ENCODE measurements around the gene ZNF688. TPM values are rescaled to one million over a fixed set of nuclear protein-coding genes. Genes with fewer than 3 reads are reported as not detected.
A peak's percentile ranks its signal among the peaks of the same experiment; 100 is the strongest.

Gene ZNF688
- total RNA-seq, 1 experiment from 2014 or later, result 5.5 TPM

- ATAC-seq, result peak; percentile 4
- CTCF ChIA-PET, result interaction anchor here (0.8 to 1.2 kb wide), 2 partner anchors 22 to 105 kb away, joined by 4 to 8 read pairs; partner anchors contain the start of gene DCTPP1
- H3F3A ChIP-seq (ENCODE audit: low read length, unreplicated experiment), result no peaks in the 10 kb centered on the region
Observed at GRCh38 chr16:30535106-30535776, 36.3 kb downstream of the ZNF688 start.

GRCh38 chr16:30534368-30535105 is 37.0 kb downstream of the ZNF688 start, which contains the start of gene ZNF747:
ZNF747 (minus strand) TSS chr16:30534858; CDS start chr16:30534679, 179 bp downstream.
- peak within 1 kb of the TSS; percentile 95 for H3K9ac ChIP-seq (ENCODE audit: low read length)
- peak within 1 kb of the TSS; percentile 64 for H3K27ac ChIP-seq (ENCODE audit: low read length)
- H3F3A ChIP-seq (ENCODE audit: low read length, unreplicated experiment), result no peaks in the 10 kb centered on the region
- DNase-seq (peak; percentile 82), ATAC-seq (peak; percentile 80)
- peak within 1 kb of the TSS; percentile 97 for H3K4me2 ChIP-seq (ENCODE audit: low read length)
- intact Hi-C loops (cut with micrococcal nuclease), result loop anchor here (1.0 kb wide), 1 partner anchor 24 kb away; the partner anchor contains the start of gene ZNF764
- POLR2A ChIA-PET (ENCODE audit: unreplicated experiment), result interaction anchor here (0.8 kb wide), 1 partner anchor 35 kb away, joined by 4 read pairs; no protein-coding TSS in a partner anchor
- TF ChIP-seq EZH2 (IDR thresholded peaks at IDR 0.05; ENCODE audit: low read length, unreplicated experiment), result no peak
- no peak for TF ChIP-seq EZH2phosphoT487 (IDR thresholded peaks at IDR 0.05; ENCODE audit: borderline replicate concordance, low read length)
- no peak for TF ChIP-seq CTCF (conservative IDR thresholded peaks at IDR 0.05; ENCODE audit: low read depth, low read length)
- no peaks in the 10 kb centered on the region for H4K20me1 ChIP-seq (ENCODE audit: low read length)
- peaks cover 15% of the 10 kb centered on the region for H3K4me1 ChIP-seq (ENCODE audit: insufficient read depth, low read length)
- peak within 1 kb of the TSS; percentile 91 for H2AFZ ChIP-seq (ENCODE audit: low read length)
- peak within 1 kb of the TSS; percentile 73 for H3K4me3 ChIP-seq (ENCODE audit: low read length)
- no peaks in the 10 kb centered on the region for H3K9me3 ChIP-seq (ENCODE audit: low read length)
- H3K79me2 ChIP-seq (ENCODE audit: low read length), result peaks cover 29% of the 10 kb centered on the region
- H3K9me2 ChIP-seq (replicated peaks; ENCODE audit: low read length), result no peaks in the 10 kb centered on the region
- H3K27me3 ChIP-seq (ENCODE audit: low read length), result no peaks in the 10 kb centered on the region
- CTCF ChIA-PET, result interaction anchor here (0.7 to 1.2 kb wide), 2 partner anchors 76 to 105 kb away, joined by 4 to 7 read pairs; partner anchors contain the start of gene DCTPP1
- H3K36me3 ChIP-seq (ENCODE audit: low read depth, low read length), result no peaks in the 10 kb centered on the region
- TSS peak; percentile 36 for BruUV-seq (replicated peaks)

More at GRCh38 chr16:30535106-30535776, 36.3 kb downstream of the ZNF688 start:
- peaks cover 29% of the 10 kb centered on the region for H3K79me2 ChIP-seq (ENCODE audit: low read length)
- DNase-seq, result peak; percentile 19
- H3K36me3 ChIP-seq (ENCODE audit: low read depth, low read length), result no peaks in the 10 kb centered on the region
- intact Hi-C loops (cut with micrococcal nuclease), result loop anchor here (1.0 kb wide), 1 partner anchor 23 kb away; the partner anchor contains the start of gene ZNF764
- no peaks in the 10 kb centered on the region for H4K20me1 ChIP-seq (ENCODE audit: low read length)
- TF ChIP-seq EZH2 (IDR thresholded peaks at IDR 0.05; ENCODE audit: low read length, unreplicated experiment) (no peak), CTCF (conservative IDR thresholded peaks at IDR 0.05; ENCODE audit: low read depth, low read length) (no peak), EZH2phosphoT487 (IDR thresholded peaks at IDR 0.05; ENCODE audit: borderline replicate concordance, low read length) (no peak)
- H3K4me3 ChIP-seq (ENCODE audit: low read length), result peak overlapping the region; percentile 73
- H3K9ac ChIP-seq (ENCODE audit: low read length), result peak overlapping the region; percentile 95
- peak overlapping the region; percentile 91 for H2AFZ ChIP-seq (ENCODE audit: low read length)
- TSS peak; percentile 95 for BruUV-seq (replicated peaks)
- H3K27me3 ChIP-seq (ENCODE audit: low read length), result no peaks in the 10 kb centered on the region
- peak overlapping the region; percentile 64 for H3K27ac ChIP-seq (ENCODE audit: low read length)
- H3K4me1 ChIP-seq (ENCODE audit: insufficient read depth, low read length), result peaks cover 15% of the 10 kb centered on the region
- no peaks in the 10 kb centered on the region for H3K9me2 ChIP-seq (replicated peaks; ENCODE audit: low read length)
- peak overlapping the region; percentile 97 for H3K4me2 ChIP-seq (ENCODE audit: low read length)
- POLR2A ChIA-PET (ENCODE audit: unreplicated experiment), result interaction anchor here (0.7 to 0.8 kb wide), 2 partner anchors 36 to 526 kb away, joined by 4 read pairs; no protein-coding TSS in a partner anchor
- H3K9me3 ChIP-seq (ENCODE audit: low read length), result no peaks in the 10 kb centered on the region
